Keratinocyte (primary cell): Measurements from ENCODE around the gene KIF18B.

Experiments used
- CTCF ChIP-seq, 3 experiments: IDR thresholded peaks in 1 of 3; conservative IDR thresholded peaks in 1 of 3; optimal IDR thresholded peaks in 1 of 3; 2 replicates in 2 of 3; 3 replicates in 1 of 3; pipeline versions ENCODE3 to v1.5.1; 2011; ENCODE audit warnings: low read length in 3 of 3, mild to moderate bottlenecking in 3 of 3, moderate library complexity in 2 of 3, control low read depth in 1 of 3, inconsistent platforms in 1 of 3; ENCODE audit not compliant: insufficient read depth in 2 of 3; ENCODE audit errors: extremely low read depth in 1 of 3
- EZH2 ChIP-seq: IDR thresholded peaks from one replicate; pipeline ENCODE4 v1.6.1; 2012; ENCODE audit warnings: inconsistent platforms, mild to moderate bottlenecking, low read length, moderate library complexity

GRCh38 chr17:44913676-44914075 lies 33.9 kb downstream of the KIF18B start:
- TF ChIP-seq CTCF (optimal IDR thresholded peaks at IDR 0.05 in 1 of 3, IDR thresholded peaks at IDR 0.05 in 1 of 3, conservative IDR thresholded peaks at IDR 0.05 in 1 of 3; ENCODE audit: extremely low read depth in 1 of 3, insufficient read depth in 2 of 3, low read length in 3 of 3) (no peak), EZH2 (no peak)
